AG09319 (cell line): Measurements from ENCODE around the gene SUCLG2.

Source experiments
- DNase-seq: peaks from one replicate; pipeline ENCODE4 v3.0.0-alpha.2; 2010; ENCODE audit warnings: low read depth; ENCODE audit errors: extremely low read depth
- TF ChIP-seq, protein P1 (sequence below): IDR thresholded peaks from 2 replicates; pipeline ENCODE4 v1.5.1; 2011; ENCODE audit warnings: low read depth, mild to moderate bottlenecking, inconsistent platforms, low read length, moderate library complexity

SUCLG2 gene

GRCh38 chr3:67423722-67424121 lies 230.7 kb downstream of the SUCLG2 start:
- TF ChIP-seq, protein P1, sequence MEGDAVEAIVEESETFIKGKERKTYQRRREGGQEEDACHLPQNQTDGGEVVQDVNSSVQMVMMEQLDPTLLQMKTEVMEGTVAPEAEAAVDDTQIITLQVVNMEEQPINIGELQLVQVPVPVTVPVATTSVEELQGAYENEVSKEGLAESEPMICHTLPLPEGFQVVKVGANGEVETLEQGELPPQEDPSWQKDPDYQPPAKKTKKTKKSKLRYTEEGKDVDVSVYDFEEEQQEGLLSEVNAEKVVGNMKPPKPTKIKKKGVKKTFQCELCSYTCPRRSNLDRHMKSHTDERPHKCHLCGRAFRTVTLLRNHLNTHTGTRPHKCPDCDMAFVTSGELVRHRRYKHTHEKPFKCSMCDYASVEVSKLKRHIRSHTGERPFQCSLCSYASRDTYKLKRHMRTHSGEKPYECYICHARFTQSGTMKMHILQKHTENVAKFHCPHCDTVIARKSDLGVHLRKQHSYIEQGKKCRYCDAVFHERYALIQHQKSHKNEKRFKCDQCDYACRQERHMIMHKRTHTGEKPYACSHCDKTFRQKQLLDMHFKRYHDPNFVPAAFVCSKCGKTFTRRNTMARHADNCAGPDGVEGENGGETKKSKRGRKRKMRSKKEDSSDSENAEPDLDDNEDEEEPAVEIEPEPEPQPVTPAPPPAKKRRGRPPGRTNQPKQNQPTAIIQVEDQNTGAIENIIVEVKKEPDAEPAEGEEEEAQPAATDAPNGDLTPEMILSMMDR, result no peak
- DNase-seq, result no peak

GRCh38 chr3:67421912-67422311 lies 232.5 kb downstream of the SUCLG2 start:
- TF ChIP-seq, protein P1, result no peak
- DNase-seq, result no peak

DNA sequence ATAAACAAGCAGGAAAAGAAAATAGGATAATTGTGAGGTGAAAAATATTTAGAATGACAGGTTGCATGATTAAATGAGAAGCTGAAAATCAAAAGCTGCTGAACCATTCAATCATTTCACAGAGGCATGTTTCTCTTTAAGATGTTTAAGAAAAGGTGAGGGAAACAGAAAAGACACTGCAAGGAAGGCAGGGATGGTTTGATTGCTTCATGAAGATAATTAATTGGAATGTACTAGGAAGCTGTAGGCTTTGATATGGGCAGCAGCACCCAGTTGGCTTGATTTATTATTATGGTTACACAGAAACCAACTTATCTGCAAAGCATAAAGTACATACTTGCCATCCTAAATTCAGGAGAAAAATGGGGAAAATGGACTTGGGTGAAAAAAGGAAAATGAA lies 234.6 kb downstream of the SUCLG2 start:
- DNase-seq, result no peak
- TF ChIP-seq, protein P1, result no peak

GRCh38 chr3:67419218-67419529 lies 235.2 kb downstream of the SUCLG2 start:
- no peak for DNase-seq
- TF ChIP-seq, protein P1, result no peak

- TF ChIP-seq, protein P1, result no peak
- DNase-seq, result no peak
These were observed 235.8 kb downstream of the SUCLG2 start for GRCh38 chr3:67418426-67419217.

- DNase-seq, result no peak
- TF ChIP-seq, protein P1, result no peak
These were observed 237.7 kb downstream of the SUCLG2 start for GRCh38 chr3:67416703-67417102.

- TF ChIP-seq, protein P1, result no peak
- DNase-seq, result peak; percentile 28
These were observed 238.9 kb downstream of the SUCLG2 start for GRCh38 chr3:67415511-67415910.
